Activated CD8-positive, alpha-beta T cell treated with anti-CD3 and anti-CD28 coated beads, Interleukin-2, amount 10 ng/mL, durations not matched to agents 7 days and 5 days (primary cell): ENCODE data around the gene ZNF101. TPM values are rescaled to one million over a fixed set of nuclear protein-coding genes. Genes with fewer than 3 reads are reported as not detected.
A peak's percentile ranks its signal among the peaks of the same experiment; 100 is the strongest.

Experiments
- ATAC-seq: fragments of 150-1000 bp; cut with Tn5 transposase; one replicate; pipeline ENCODE4 v1.10.0; 2021; ENCODE audit warnings: moderate library complexity
- CTCF ChIA-PET: fragments of 350-600 bp; sonication (Branson Sonifier 250); formaldehyde crosslinking; loops from one replicate; lab custom pipeline; 2021; ENCODE audit warnings: antibody characterized with exemption; lab: Charles Lee
- POLR2A ChIA-PET: fragments of 350-600 bp; sonication (Branson Sonifier 250); formaldehyde crosslinking; loops from one replicate; lab custom pipeline; 2021; ENCODE audit warnings: antibody characterized with exemption; lab: Charles Lee
- DNase-seq: peaks from one replicate; pipeline ENCODE4 v3.0.0-alpha.2; 2020
- H3K27ac Mint-ChIP-seq: one replicate; pipeline ENCODE4 v1.8.0; 2021; ENCODE audit warnings: mild to moderate bottlenecking, mixed read lengths
- H3K27me3 Mint-ChIP-seq: one replicate; pipeline ENCODE4 v1.8.0; 2021; ENCODE audit warnings: low read depth, mixed read lengths
- H3K36me3 Mint-ChIP-seq: one replicate; pipeline ENCODE4 v1.8.0; 2021; ENCODE audit warnings: low read depth, mixed read lengths
- H3K4me1 Mint-ChIP-seq: one replicate; pipeline ENCODE4 v1.8.0; 2021; ENCODE audit warnings: low read depth, mixed read lengths
- H3K4me3 Mint-ChIP-seq: one replicate; pipeline ENCODE4 v1.8.0; 2021; ENCODE audit warnings: mild to moderate bottlenecking, mixed read lengths
- H3K9me3 Mint-ChIP-seq: one replicate; pipeline ENCODE4 v1.8.0; 2022; ENCODE audit warnings: mixed read lengths; ENCODE audit not compliant: insufficient read depth
- total RNA-seq, 2 experiments: library from RNA; stranded (reverse); gene quantifications; one replicate each; pipeline ENCODE4 v1.2.3, GENCODE V29; 2021

The ZNF101 gene
- total RNA-seq, 2 experiments from 2014 or later = 74.2 to 87.8 TPM

- no peak overlapping the region for H3K27ac Mint-ChIP-seq
- no peak overlapping the region for H3K4me3 Mint-ChIP-seq
- CTCF ChIA-PET = no interaction called here
- DNase-seq (no peak), ATAC-seq (no peak)
- no peaks in the 10 kb centered on the region for H3K9me3 Mint-ChIP-seq
- peaks cover 47% of the 10 kb centered on the region for H3K4me1 Mint-ChIP-seq
- peaks cover 66% of the 10 kb centered on the region for H3K36me3 Mint-ChIP-seq
- POLR2A ChIA-PET = interaction anchor here (0.6 to 1.3 kb wide), 2 partner anchors 13 to 279 kb away, joined by 3 to 4 read pairs; no protein-coding TSS in a partner anchor
- no peaks in the 10 kb centered on the region for H3K27me3 Mint-ChIP-seq
Observed at GRCh38 chr19:19630426-19630825, 38.2 kb upstream of the ZNF101 start.

GRCh38 chr19:19631346-19631745 lies 37.3 kb upstream of the ZNF101 start:
- ChIA-PET POLR2A (interaction anchor here (1.3 kb wide), 1 partner anchor 14 kb away, joined by 4 read pairs; no protein-coding TSS in a partner anchor), CTCF (interaction anchor here (0.8 to 1.0 kb wide), 2 partner anchors 99 kb away, joined by 3 read pairs; no protein-coding TSS in a partner anchor)
- H3K9me3 Mint-ChIP-seq = no peaks in the 10 kb centered on the region
- H3K27ac Mint-ChIP-seq = no peak overlapping the region
- ATAC-seq (no peak), DNase-seq (no peak)
- peaks cover 70% of the 10 kb centered on the region for H3K36me3 Mint-ChIP-seq
- peaks cover 41% of the 10 kb centered on the region for H3K4me1 Mint-ChIP-seq
- H3K27me3 Mint-ChIP-seq = no peaks in the 10 kb centered on the region
- no peak overlapping the region for H3K4me3 Mint-ChIP-seq

GRCh38 chr19:19632661-19633060 lies 36.0 kb upstream of the ZNF101 start:
- POLR2A ChIA-PET = no interaction called here
- no peaks in the 10 kb centered on the region for H3K9me3 Mint-ChIP-seq
- ATAC-seq (no peak), DNase-seq (no peak)
- peak overlapping the region; percentile 53 for H3K27ac Mint-ChIP-seq
- peaks cover 67% of the 10 kb centered on the region for H3K36me3 Mint-ChIP-seq
- peaks cover 28% of the 10 kb centered on the region for H3K4me1 Mint-ChIP-seq
- CTCF ChIA-PET = interaction anchor here (2.0 kb wide), 1 partner anchor 100 kb away, joined by 6 read pairs; no protein-coding TSS in a partner anchor
- no peaks in the 10 kb centered on the region for H3K27me3 Mint-ChIP-seq
- H3K4me3 Mint-ChIP-seq = no peak overlapping the region

GRCh38 chr19:19633711-19634515 lies 34.7 kb upstream of the ZNF101 start:
- Mint-ChIP-seq H3K9me3 (no peaks in the 10 kb centered on the region), H3K27me3 (no peaks in the 10 kb centered on the region), H3K4me1 (peaks cover 20% of the 10 kb centered on the region), H3K27ac (no peak overlapping the region), H3K36me3 (peaks cover 69% of the 10 kb centered on the region), H3K4me3 (no peak overlapping the region)
- POLR2A ChIA-PET = no interaction called here
- CTCF ChIA-PET = interaction anchor here (1.0 to 2.0 kb wide), 2 partner anchors 79 to 102 kb away, joined by 5 to 6 read pairs; no protein-coding TSS in a partner anchor
- no peak for DNase-seq
- ATAC-seq = no peak

GRCh38 chr19:19634516-19635312 lies 33.9 kb upstream of the ZNF101 start:
- Mint-ChIP-seq H3K36me3 (peaks cover 68% of the 10 kb centered on the region), H3K4me1 (peaks cover 20% of the 10 kb centered on the region), H3K4me3 (no peak overlapping the region), H3K27me3 (no peaks in the 10 kb centered on the region), H3K27ac (no peak overlapping the region), H3K9me3 (no peaks in the 10 kb centered on the region)
- ATAC-seq = no peak
- no peak for DNase-seq
- CTCF ChIA-PET = interaction anchor here (2.0 kb wide), 1 partner anchor 103 kb away, joined by 6 read pairs; no protein-coding TSS in a partner anchor
- POLR2A ChIA-PET = no interaction called here

- Mint-ChIP-seq H3K4me3 (no peak overlapping the region), H3K4me1 (peaks cover 24% of the 10 kb centered on the region), H3K36me3 (peaks cover 69% of the 10 kb centered on the region), H3K27ac (no peak overlapping the region), H3K9me3 (no peaks in the 10 kb centered on the region), H3K27me3 (no peaks in the 10 kb centered on the region)
- no peak for DNase-seq
- POLR2A ChIA-PET = no interaction called here
- CTCF ChIA-PET = interaction anchor here (0.7 kb wide), 1 partner anchor 103 kb away, joined by 3 read pairs; no protein-coding TSS in a partner anchor
- no peak for ATAC-seq
Observed at GRCh38 chr19:19635313-19635702, 33.3 kb upstream of the ZNF101 start.

- DNase-seq (no peak), ATAC-seq (no peak)
- ChIA-PET CTCF (no interaction called here), POLR2A (no interaction called here)
- peaks cover 27% of the 10 kb centered on the region for H3K4me1 Mint-ChIP-seq
- H3K27me3 Mint-ChIP-seq = no peaks in the 10 kb centered on the region
- H3K4me3 Mint-ChIP-seq = no peak overlapping the region
- H3K36me3 Mint-ChIP-seq = peaks cover 67% of the 10 kb centered on the region
- no peaks in the 10 kb centered on the region for H3K9me3 Mint-ChIP-seq
- H3K27ac Mint-ChIP-seq = no peak overlapping the region
Observed at GRCh38 chr19:19636573-19637185, 32.0 kb upstream of the ZNF101 start.

GRCh38 chr19:19637186-19637522 lies 31.5 kb upstream of the ZNF101 start:
- Mint-ChIP-seq H3K36me3 (peaks cover 71% of the 10 kb centered on the region), H3K27me3 (no peaks in the 10 kb centered on the region), H3K4me3 (no peak overlapping the region), H3K27ac (no peak overlapping the region), H3K4me1 (peaks cover 32% of the 10 kb centered on the region), H3K9me3 (no peaks in the 10 kb centered on the region)
- DNase-seq (no peak), ATAC-seq (no peak)
- CTCF ChIA-PET = no interaction called here
- POLR2A ChIA-PET = no interaction called here

GRCh38 chr19:19637523-19638251 lies 31.0 kb upstream of the ZNF101 start:
- ATAC-seq (no peak), DNase-seq (no peak)
- H3K9me3 Mint-ChIP-seq = no peaks in the 10 kb centered on the region
- H3K27me3 Mint-ChIP-seq = no peaks in the 10 kb centered on the region
- H3K4me1 Mint-ChIP-seq = peaks cover 33% of the 10 kb centered on the region
- ChIA-PET CTCF (no interaction called here), POLR2A (interaction anchor here (0.6 kb wide), 1 partner anchor 63 kb away, joined by 3 read pairs; no protein-coding TSS in a partner anchor)
- no peak overlapping the region for H3K4me3 Mint-ChIP-seq
- H3K27ac Mint-ChIP-seq = no peak overlapping the region
- peaks cover 71% of the 10 kb centered on the region for H3K36me3 Mint-ChIP-seq

GRCh38 chr19:19642506-19643157 lies 26.0 kb upstream of the ZNF101 start:
- DNase-seq = peak; percentile 63
- CTCF ChIA-PET = no interaction called here
- peak; percentile 28 for ATAC-seq
- H3K4me1 Mint-ChIP-seq = peaks cover 21% of the 10 kb centered on the region
- H3K36me3 Mint-ChIP-seq = peaks cover 53% of the 10 kb centered on the region
- H3K27me3 Mint-ChIP-seq = no peaks in the 10 kb centered on the region
- peak overlapping the region; percentile 98 for H3K4me3 Mint-ChIP-seq
- no peaks in the 10 kb centered on the region for H3K9me3 Mint-ChIP-seq
- peak overlapping the region; percentile 94 for H3K27ac Mint-ChIP-seq
- POLR2A ChIA-PET = interaction anchor here (0.6 to 0.7 kb wide), 2 partner anchors 51 to 84 kb away, joined by 3 to 4 read pairs; no protein-coding TSS in a partner anchor
